Measurements from ENCODE around the gene LEO1. TPM values are rescaled to one million over a fixed set of nuclear protein-coding genes. Genes with fewer than 3 reads are reported as not detected.
A peak's percentile ranks its signal among the peaks of the same experiment; 100 is the strongest.

LEO1 gene
- total and polyA plus RNA-seq, 10 of the 15 experiments (the other 5 are each of a cell fraction or from before 2014, with no cell fraction given) = 13.6 to 50.6 (median 32.4) TPM

- no peaks in the 10 kb centered on the region for H3K36me3 ChIP-seq (ENCODE audit: control insufficient read depth in 2 of 2, insufficient read depth in 2 of 2, low read length in 1 of 2)
- peak overlapping the region; percentile 91 for H3K4me3 ChIP-seq
- H3K79me2 ChIP-seq (ENCODE audit: control insufficient read depth, insufficient read depth, low read length) = peaks cover 72% of the 10 kb centered on the region
- H4K20me1 ChIP-seq (ENCODE audit: control insufficient read depth, insufficient read depth) = no peaks in the 10 kb centered on the region
- in situ Hi-C loops (cut with MboI) (no loop called here), intact Hi-C loops (cut with micrococcal nuclease; ENCODE audit: unreplicated experiment) (loop anchor here (2.0 kb wide), 1 partner anchor 38 kb away; no protein-coding TSS in a partner anchor)
- ChIA-PET SMC1A (ENCODE audit: uncharacterized antibody, unreplicated experiment) (interaction anchor here (0.8 to 3.9 kb wide), 14 partner anchors 8 to 118 kb away, joined by 3 to 52 read pairs (median 9); no protein-coding TSS in a partner anchor), RAD21 (ENCODE audit: unreplicated experiment) (interaction anchor here (0.8 to 6.7 kb wide), 13 partner anchors 8 to 208 kb away, joined by 3 to 54 read pairs (median 4); no protein-coding TSS in a partner anchor), POLR2A (interaction anchor here (0.6 to 5.5 kb wide), 9 partner anchors 9 to 85 kb away, joined by 3 to 54 read pairs (median 4); no protein-coding TSS in a partner anchor), CTCF (interaction anchor here (0.6 to 2.8 kb wide), 7 partner anchors 9 to 118 kb away, joined by 3 to 12 read pairs (median 4); no protein-coding TSS in a partner anchor)
- H3K4me2 ChIP-seq (ENCODE audit: control insufficient read depth, insufficient read depth) = peak overlapping the region; percentile 90
- FAIRE-seq (peak; percentile 44), DNase-seq (ENCODE audit: low read depth, low spot score) (no peak), ATAC-seq (peak; percentile 67)
- TSS peak; percentile 74 for BruUV-seq (replicated peaks)
- no peaks in the 10 kb centered on the region; the same call in 2 of the 3 replicates for H3K9me3 ChIP-seq (replicated peaks; ENCODE audit: control insufficient read depth, insufficient read depth, low read length)
- 1% methylated on average over 4 of the region's 4 CpGs for WGBS (ENCODE audit: insufficient coverage, insufficient replicate concordance, low lambda C conversion rate, missing lambda C conversion rate)
- peaks cover 5% of the 10 kb centered on the region for H3K4me1 ChIP-seq (ENCODE audit: control insufficient read depth, insufficient read depth, low read length)
- peak overlapping the region; percentile 99 for H3K27ac ChIP-seq (ENCODE audit: control insufficient read depth, insufficient read depth)
- H3K9ac ChIP-seq (ENCODE audit: control insufficient read depth, insufficient read depth, low read length) = peak overlapping the region; percentile 98
- H3K27me3 ChIP-seq (replicated peaks in 1 of 2; ENCODE audit: control insufficient read depth in 2 of 2, insufficient read depth in 2 of 2, low read length in 1 of 2) = no peaks in the 10 kb centered on the region
- H2AFZ ChIP-seq (ENCODE audit: control insufficient read depth, low read depth, low read length) = no peak overlapping the region
- TF ChIP-seq JUNB (IDR thresholded peaks at IDR 0.05) (peak; percentile 88), ZNF217 (IDR thresholded peaks at IDR 0.05) (no peak), BCL11A (IDR thresholded peaks at IDR 0.05; ENCODE audit: low read depth, low read length) (peak; percentile 64), NFYA (IDR thresholded peaks at IDR 0.05; ENCODE audit: borderline replicate concordance, low read depth, low read length) (no peak), SP1 (IDR thresholded peaks at IDR 0.05; ENCODE audit: low read depth, low read length) (no peak), TAF1 (IDR thresholded peaks at IDR 0.05; ENCODE audit: borderline replicate concordance, low read depth, low read length) (0 out of 2 replicates have a peak, but pooled peaks have one; percentile 26), NFYB (IDR thresholded peaks at IDR 0.05; ENCODE audit: insufficient read depth, low read depth, low read length) (no peak), USF2 (IDR thresholded peaks at IDR 0.05; ENCODE audit: borderline replicate concordance, low read depth, low read length) (no peak), PAX8 (IDR thresholded peaks at IDR 0.05) (no peak), HDAC6 (IDR thresholded peaks at IDR 0.05; ENCODE audit: unreplicated experiment) (no peak), JUND (IDR thresholded peaks at IDR 0.05; ENCODE audit: low read depth, low read length) (peak; percentile 82), HDGF (IDR thresholded peaks at IDR 0.05) (no peak), CBX3 (IDR thresholded peaks at IDR 0.05; ENCODE audit: borderline replicate concordance, low read depth) (no peak), KLF5 (IDR thresholded peaks at IDR 0.05; ENCODE audit: partially characterized antibody) (no peak), PAX5 (IDR thresholded peaks at IDR 0.05; ENCODE audit: borderline replicate concordance, low read depth, low read length) (no peak), CREM (IDR thresholded peaks at IDR 0.05; ENCODE audit: low read depth) (peak; percentile 81), RAD51 (IDR thresholded peaks at IDR 0.05) (no peak), IRF4 (IDR thresholded peaks at IDR 0.05; ENCODE audit: low read depth, low read length) (peak; percentile 58; the same call in 1 of the 2 replicates), CHD4 (IDR thresholded peaks at IDR 0.05) (no peak), NR2F1 (conservative IDR thresholded peaks at IDR 0.05) (no peak), ATF7 (IDR thresholded peaks at IDR 0.05; ENCODE audit: low read depth) (peak; percentile 90), RAD21 (IDR thresholded peaks at IDR 0.05; ENCODE audit: insufficient read depth, low read depth, low read length) (peak; percentile 2; the same call in 1 of the 2 replicates), SKIL (IDR thresholded peaks at IDR 0.05; ENCODE audit: low read depth, poor library complexity, severe bottlenecking) (peak; percentile 11), CBX5 (IDR thresholded peaks at IDR 0.05; ENCODE audit: low read depth) (peak; percentile 64; the same call in 1 of the 2 replicates), RUNX3 (IDR thresholded peaks at IDR 0.05; ENCODE audit: low read length) (peak; percentile 77)
These were observed 49.6 kb upstream of the LEO1 start for GRCh38 chr15:52021128-52021671.
